Adipocyte (in vitro differentiated cells): ENCODE results near the gene ASCC3.

Experiments
- DNase-seq: peaks from one replicate; pipeline ENCODE4 v3.0.0-alpha.2; 2015; ENCODE audit warnings: low read depth
- H3K27me3 ChIP-seq: replicated peaks from 2 replicates; pipeline ENCODE4 v1.7.0; 2013; ENCODE audit warnings: mild to moderate bottlenecking, low read length, moderate library complexity; ENCODE audit not compliant: control insufficient read depth, insufficient read depth
- H3K36me3 ChIP-seq: 2 replicates; pipeline ENCODE4 v1.7.0; 2013; ENCODE audit warnings: low read length, mild to moderate bottlenecking, moderate library complexity; ENCODE audit not compliant: control insufficient read depth, insufficient read depth, severe bottlenecking
- H3K4me1 ChIP-seq: 2 replicates; pipeline ENCODE4 v1.7.0; 2013; ENCODE audit warnings: mild to moderate bottlenecking, low read length, moderate library complexity; ENCODE audit not compliant: control insufficient read depth, insufficient read depth
- H3K4me3 ChIP-seq: 2 replicates; pipeline ENCODE4 v1.7.0; 2013; ENCODE audit warnings: mild to moderate bottlenecking, low read length, moderate library complexity
- H3K9ac ChIP-seq: 2 replicates; pipeline ENCODE4 v1.7.0; 2013; ENCODE audit warnings: mild to moderate bottlenecking, low read length, moderate library complexity
- H3K9me3 ChIP-seq: 2 replicates; pipeline ENCODE4 v1.7.0; 2013; ENCODE audit warnings: mild to moderate bottlenecking, low read length, moderate library complexity; ENCODE audit not compliant: control insufficient read depth

The ASCC3 gene

GRCh38 chr6:100614933-100615332 lies 266.2 kb downstream of the ASCC3 start:
- no peak overlapping the region for H3K4me3 ChIP-seq
- peaks cover 18% of the 10 kb centered on the region for H3K4me1 ChIP-seq
- DNase-seq, result no peak
- H3K9ac ChIP-seq, result no peak overlapping the region
- no peaks in the 10 kb centered on the region for H3K27me3 ChIP-seq
- no peaks in the 10 kb centered on the region for H3K9me3 ChIP-seq
- H3K36me3 ChIP-seq, result peaks cover 24% of the 10 kb centered on the region

DNA sequence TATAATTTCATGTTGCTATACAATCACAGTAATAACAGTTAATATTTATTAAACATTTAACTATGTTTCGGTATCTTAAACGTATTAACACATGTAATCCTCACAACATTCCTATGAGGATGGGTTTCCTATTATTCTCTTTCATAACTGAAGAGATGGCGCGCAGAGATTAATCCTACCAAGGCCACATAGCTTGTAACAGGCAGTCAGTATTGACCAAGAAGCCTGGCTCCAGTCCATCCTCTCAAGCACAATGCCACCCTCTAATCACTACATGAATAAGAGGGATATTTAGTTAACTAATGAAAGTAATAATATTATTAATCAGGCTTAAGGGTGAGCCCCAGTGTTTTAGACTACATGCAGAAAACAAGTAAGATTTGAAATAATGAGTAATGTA lies 266.7 kb downstream of the ASCC3 start:
- peaks cover 18% of the 10 kb centered on the region for H3K4me1 ChIP-seq
- DNase-seq, result no peak
- H3K27me3 ChIP-seq, result no peaks in the 10 kb centered on the region
- peaks cover 21% of the 10 kb centered on the region for H3K36me3 ChIP-seq
- no peak overlapping the region for H3K9ac ChIP-seq
- no peaks in the 10 kb centered on the region for H3K9me3 ChIP-seq
- H3K4me3 ChIP-seq, result no peak overlapping the region

DNA sequence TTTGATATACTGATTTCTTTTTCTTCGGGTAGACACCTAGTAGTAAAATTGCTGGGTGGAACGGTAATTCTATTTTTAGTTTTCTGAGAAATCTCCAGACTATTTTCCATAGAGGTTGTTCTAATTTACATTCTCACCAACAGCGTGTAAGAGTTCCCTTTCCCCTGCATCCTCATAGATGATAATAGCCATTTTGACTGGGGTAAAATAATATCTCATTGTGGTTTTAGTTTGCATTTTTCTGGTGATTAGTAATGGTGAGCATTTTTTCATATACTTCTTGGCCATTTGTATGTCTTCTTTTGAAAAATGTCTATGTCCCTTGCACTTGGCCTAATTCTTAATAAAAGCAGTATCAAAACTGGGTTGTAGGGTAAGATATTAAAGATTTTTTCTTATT lies 267.5 kb downstream of the ASCC3 start:
- Histone ChIP-seq H3K36me3 (peaks cover 16% of the 10 kb centered on the region), H3K9ac (no peak overlapping the region), H3K9me3 (no peaks in the 10 kb centered on the region), H3K4me1 (peaks cover 18% of the 10 kb centered on the region), H3K27me3 (no peaks in the 10 kb centered on the region), H3K4me3 (no peak overlapping the region)
- DNase-seq, result no peak

- Histone ChIP-seq H3K9me3 (no peaks in the 10 kb centered on the region), H3K36me3 (peaks cover 5% of the 10 kb centered on the region), H3K4me3 (no peak overlapping the region), H3K9ac (no peak overlapping the region), H3K27me3 (no peaks in the 10 kb centered on the region), H3K4me1 (peaks cover 11% of the 10 kb centered on the region)
- DNase-seq, result no peak
These were observed 269.0 kb downstream of the ASCC3 start for GRCh38 chr6:100612094-100612493.

- H3K9me3 ChIP-seq, result no peaks in the 10 kb centered on the region
- no peaks in the 10 kb centered on the region for H3K4me1 ChIP-seq
- peaks cover 28% of the 10 kb centered on the region for H3K36me3 ChIP-seq
- no peak for DNase-seq
- no peak overlapping the region for H3K9ac ChIP-seq
- H3K27me3 ChIP-seq, result no peaks in the 10 kb centered on the region
- H3K4me3 ChIP-seq, result no peak overlapping the region
These were observed 281.9 kb downstream of the ASCC3 start for GRCh38 chr6:100599088-100599770.

- H3K4me1 ChIP-seq, result peaks cover 34% of the 10 kb centered on the region
- H3K36me3 ChIP-seq, result peaks cover 14% of the 10 kb centered on the region
- H3K27me3 ChIP-seq, result no peaks in the 10 kb centered on the region
- DNase-seq, result no peak
- H3K9ac ChIP-seq, result no peak overlapping the region
- H3K4me3 ChIP-seq, result no peak overlapping the region
- H3K9me3 ChIP-seq, result no peaks in the 10 kb centered on the region
These were observed 285.7 kb downstream of the ASCC3 start for GRCh38 chr6:100595456-100595855.

- peak; percentile 5 for DNase-seq
- H3K9ac ChIP-seq, result no peak overlapping the region
- peaks cover 34% of the 10 kb centered on the region for H3K4me1 ChIP-seq
- no peaks in the 10 kb centered on the region for H3K9me3 ChIP-seq
- H3K36me3 ChIP-seq, result peaks cover 21% of the 10 kb centered on the region
- H3K4me3 ChIP-seq, result no peak overlapping the region
- no peaks in the 10 kb centered on the region for H3K27me3 ChIP-seq
These were observed 287.6 kb downstream of the ASCC3 start for GRCh38 chr6:100593522-100593921.

DNA sequence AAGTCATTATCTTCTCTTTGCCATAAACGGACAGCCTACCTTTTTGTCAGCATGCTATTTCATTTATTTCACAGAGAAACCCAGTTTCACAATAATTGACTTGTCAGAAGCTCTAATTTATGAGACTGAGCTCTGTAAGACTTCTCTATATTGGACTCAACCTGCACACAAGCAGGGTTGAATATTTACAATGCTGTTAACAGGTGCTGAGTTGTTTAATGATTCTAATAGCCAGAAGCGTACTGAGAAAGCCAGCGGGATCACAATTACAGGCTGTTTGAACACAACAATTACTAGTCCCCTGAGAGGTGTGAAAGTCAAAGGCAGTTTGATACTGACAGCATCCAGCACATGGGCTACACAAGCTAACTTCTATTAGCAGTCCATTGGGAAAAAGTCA lies 288.2 kb downstream of the ASCC3 start:
- no peak overlapping the region for H3K4me3 ChIP-seq
- no peaks in the 10 kb centered on the region for H3K9me3 ChIP-seq
- H3K36me3 ChIP-seq, result peaks cover 27% of the 10 kb centered on the region
- no peak for DNase-seq
- peaks cover 34% of the 10 kb centered on the region for H3K4me1 ChIP-seq
- H3K27me3 ChIP-seq, result no peaks in the 10 kb centered on the region
- no peak overlapping the region for H3K9ac ChIP-seq

GRCh38 chr6:100577425-100577824 lies 303.7 kb downstream of the ASCC3 start:
- peaks cover 5% of the 10 kb centered on the region for H3K9me3 ChIP-seq
- H3K27me3 ChIP-seq, result no peaks in the 10 kb centered on the region
- peaks cover 5% of the 10 kb centered on the region for H3K4me1 ChIP-seq
- H3K36me3 ChIP-seq, result peaks cover 5% of the 10 kb centered on the region
- H3K9ac ChIP-seq, result no peak overlapping the region
- DNase-seq, result no peak
- H3K4me3 ChIP-seq, result no peak overlapping the region

DNA sequence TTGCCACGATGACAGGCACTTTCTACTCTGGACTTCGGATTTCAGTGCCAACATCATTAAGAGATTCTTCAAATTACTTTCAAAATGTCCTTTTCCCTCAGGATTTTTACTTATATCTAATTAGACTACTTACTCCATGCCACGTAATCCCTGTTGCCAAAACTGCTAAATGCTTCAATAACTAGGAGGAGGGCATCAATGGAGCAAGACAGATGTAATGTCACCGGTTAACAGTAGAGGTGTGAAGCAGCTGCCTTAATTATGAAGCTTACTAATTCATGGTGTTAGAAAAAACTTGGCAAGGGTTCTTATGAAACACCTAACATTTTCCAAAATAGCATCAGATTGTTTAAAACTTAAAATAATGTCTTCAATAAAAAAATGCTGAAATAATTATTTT lies 305.2 kb downstream of the ASCC3 start:
- Histone ChIP-seq H3K27me3 (no peaks in the 10 kb centered on the region), H3K9me3 (peaks cover 5% of the 10 kb centered on the region), H3K9ac (no peak overlapping the region), H3K4me1 (peaks cover 5% of the 10 kb centered on the region), H3K4me3 (no peak overlapping the region), H3K36me3 (peaks cover 15% of the 10 kb centered on the region)
- DNase-seq, result no peak

GRCh38 chr6:100574836-100575235 lies 306.3 kb downstream of the ASCC3 start:
- Histone ChIP-seq H3K27me3 (no peaks in the 10 kb centered on the region), H3K9ac (no peak overlapping the region), H3K36me3 (peaks cover 18% of the 10 kb centered on the region), H3K4me1 (peaks cover 5% of the 10 kb centered on the region), H3K9me3 (peaks cover 5% of the 10 kb centered on the region), H3K4me3 (no peak overlapping the region)
- no peak for DNase-seq

GRCh38 chr6:100573166-100573565 lies 308.0 kb downstream of the ASCC3 start:
- DNase-seq, result peak; percentile 49
- H3K36me3 ChIP-seq, result peaks cover 14% of the 10 kb centered on the region
- peaks cover 5% of the 10 kb centered on the region for H3K4me1 ChIP-seq
- H3K9ac ChIP-seq, result no peak overlapping the region
- H3K27me3 ChIP-seq, result no peaks in the 10 kb centered on the region
- no peak overlapping the region for H3K4me3 ChIP-seq
- H3K9me3 ChIP-seq, result no peaks in the 10 kb centered on the region
